ENCODE data around the gene MYB.

MYB gene

DNA sequence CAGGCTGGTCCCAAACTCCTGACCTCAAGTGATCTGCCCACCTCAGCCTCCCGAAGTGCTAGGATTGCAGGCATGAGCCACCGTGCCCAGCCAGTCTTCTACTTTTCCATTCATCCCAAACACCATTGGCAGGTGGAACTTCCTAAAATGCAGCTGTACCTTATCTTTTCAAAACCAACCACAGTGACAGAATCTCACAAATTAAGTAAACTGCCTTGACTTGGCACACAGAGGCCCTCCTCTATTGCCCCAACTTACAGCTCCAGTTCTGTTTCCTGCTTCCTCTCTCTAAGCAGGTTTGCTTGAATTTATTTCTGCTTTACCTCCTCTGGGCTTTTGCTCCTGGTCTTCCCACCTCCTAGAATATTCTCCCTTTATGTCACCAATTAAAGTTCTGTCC is 7.6 kb downstream of the MYB start:
- DNase-seq (ENCODE audit: low read depth, low spot score) = no peak

- DNase-seq (ENCODE audit: low read depth, low spot score) = no peak
These were observed 8.2 kb downstream of the MYB start for GRCh38 chr6:135189344-135189743.

- DNase-seq (ENCODE audit: low read depth, low spot score) = no peak
These were observed 10.6 kb downstream of the MYB start for GRCh38 chr6:135191508-135192255.

GRCh38 chr6:135192256-135193174 is 11.4 kb downstream of the MYB start:
- DNase-seq (ENCODE audit: low read depth, low spot score) = no peak

- no peak for DNase-seq (ENCODE audit: low read depth, low spot score)
These were observed 12.1 kb downstream of the MYB start for GRCh38 chr6:135193221-135193620.

GRCh38 chr6:135195041-135195440 is 13.9 kb downstream of the MYB start:
- no peak for DNase-seq (ENCODE audit: low read depth, low spot score)

- no peak for DNase-seq (ENCODE audit: low read depth, low spot score)
These were observed 14.4 kb downstream of the MYB start for GRCh38 chr6:135195522-135195921.

GRCh38 chr6:135196739-135197510 is 15.8 kb downstream of the MYB start:
- no peak for DNase-seq (ENCODE audit: low read depth, low spot score)

DNA sequence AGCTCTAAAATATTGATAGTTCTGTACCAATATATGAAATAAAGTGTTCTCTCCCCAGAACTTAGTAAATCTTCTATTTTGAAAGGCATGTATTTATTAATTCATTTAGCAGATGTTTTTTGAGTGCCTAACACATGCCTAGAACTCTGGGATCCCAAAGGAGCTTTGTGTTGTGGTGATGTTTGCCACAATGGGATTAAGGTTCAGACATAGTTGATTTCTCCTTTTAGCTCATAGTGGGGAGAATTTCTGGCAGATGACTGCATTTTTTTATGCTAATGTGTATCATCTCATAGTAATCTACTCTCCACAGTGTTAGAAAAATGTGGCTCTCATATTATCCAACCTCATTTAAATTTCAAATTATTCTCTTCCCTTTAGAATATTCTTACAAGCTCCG is 21.7 kb downstream of the MYB start:
- no peak for DNase-seq (ENCODE audit: low read depth, low spot score)

- DNase-seq (ENCODE audit: low read depth, low spot score) = no peak
These were observed 23.8 kb downstream of the MYB start for GRCh38 chr6:135204951-135205350.

GRCh38 chr6:135209803-135210202 is 28.7 kb downstream of the MYB start:
- DNase-seq (ENCODE audit: low read depth, low spot score) = no peak

- no peak for DNase-seq (ENCODE audit: low read depth, low spot score)
These were observed 29.7 kb downstream of the MYB start for GRCh38 chr6:135210632-135211305.

DNA sequence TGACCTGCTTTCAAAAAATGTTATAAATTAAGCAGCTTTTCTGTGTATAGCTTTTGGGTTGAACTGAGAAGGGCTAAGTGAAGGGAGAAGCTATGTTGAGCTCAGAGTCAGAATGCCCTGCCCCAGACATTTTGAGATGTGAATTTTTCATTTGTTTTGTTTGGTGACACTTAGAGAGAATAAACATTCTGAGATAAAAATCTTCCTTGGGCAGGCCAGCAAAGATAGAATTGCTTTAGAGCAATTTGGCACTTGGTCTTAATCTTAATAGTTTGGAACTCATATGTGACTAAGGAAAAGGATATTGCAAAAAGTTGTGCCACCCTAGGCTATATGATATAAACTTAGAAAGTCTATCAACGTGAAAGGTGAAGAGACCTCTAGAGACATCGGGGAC is 30.2 kb downstream of the MYB start:
- no peak for DNase-seq (ENCODE audit: low read depth, low spot score)

DNA sequence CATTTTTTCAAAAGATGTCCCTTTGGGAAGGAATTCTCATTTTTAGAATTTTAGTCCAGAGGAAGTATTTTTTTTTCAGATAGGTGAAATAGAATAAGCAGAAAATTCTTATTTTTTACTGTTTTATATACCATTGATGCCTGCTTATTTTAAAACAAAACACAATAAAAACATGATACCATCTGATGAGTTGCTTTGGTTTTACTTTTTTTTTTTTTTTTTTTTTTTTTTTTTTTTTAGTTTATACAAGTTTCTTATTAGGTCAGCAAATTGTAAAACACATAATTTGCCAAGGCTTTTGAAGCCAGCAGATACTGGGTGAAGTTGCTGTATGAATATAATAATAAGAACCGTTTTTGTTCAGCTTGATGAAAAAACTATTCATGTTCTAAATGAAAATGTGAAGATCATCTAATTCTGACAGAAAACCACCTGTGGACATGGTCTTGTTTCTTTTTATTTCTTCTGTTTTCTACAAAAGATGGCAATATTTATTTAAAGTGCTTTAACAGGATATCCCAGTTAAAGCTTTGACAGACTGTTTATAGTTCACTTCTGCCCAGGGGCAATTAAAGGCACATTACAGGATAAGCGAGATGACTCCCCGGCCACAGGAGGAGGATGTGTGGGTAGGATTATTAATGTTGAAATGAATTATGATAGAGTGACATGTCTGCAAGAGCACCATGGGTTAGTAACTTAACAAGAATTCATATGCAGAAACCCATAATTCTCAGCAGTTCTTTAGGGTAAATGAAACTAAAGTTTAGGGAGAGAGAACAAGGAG is 31.1 kb downstream of the MYB start:
- no peak for DNase-seq (ENCODE audit: low read depth, low spot score)

DNA sequence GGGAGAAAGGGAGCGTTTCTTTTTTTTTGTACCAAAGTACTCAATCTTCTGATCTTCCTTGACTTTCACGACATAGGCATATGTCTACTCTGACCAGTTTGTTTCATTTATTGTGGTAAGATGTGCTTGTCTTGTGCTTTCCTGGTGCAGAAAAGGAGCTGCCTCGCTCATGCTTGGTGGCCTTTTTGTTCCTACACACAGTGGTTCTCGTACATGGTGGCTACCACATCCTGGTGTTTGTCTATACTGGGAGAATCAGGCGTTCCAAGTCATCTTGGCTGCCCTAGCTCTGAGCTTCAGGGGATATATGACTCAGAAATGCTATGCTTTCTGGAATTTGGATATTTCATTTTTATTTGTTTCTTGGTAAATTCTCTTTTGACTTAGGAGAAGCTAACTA is 31.8 kb downstream of the MYB start:
- no peak for DNase-seq (ENCODE audit: low read depth, low spot score)

DNA sequence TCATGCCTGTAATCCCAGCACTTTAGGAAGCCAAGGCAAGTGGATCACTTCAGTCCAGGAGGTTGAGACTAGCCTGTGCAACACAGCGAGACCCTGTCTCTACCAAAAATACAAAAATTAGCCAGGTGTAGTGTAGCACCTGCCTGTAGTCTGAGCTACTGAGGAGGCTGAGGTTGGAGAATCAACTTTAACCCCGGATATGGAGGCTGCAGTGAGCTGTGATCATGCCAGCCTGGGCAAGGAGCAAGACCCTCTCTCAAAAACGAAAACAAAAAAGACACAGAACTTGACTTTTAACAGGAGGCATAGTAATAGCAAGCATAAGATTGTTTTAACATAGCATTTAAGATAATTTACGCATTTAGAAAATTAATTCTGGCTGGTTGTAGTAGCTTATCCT is 32.5 kb downstream of the MYB start:
- no peak for DNase-seq (ENCODE audit: low read depth, low spot score)

GRCh38 chr6:135215160-135215559 is 34.1 kb downstream of the MYB start:
- DNase-seq (ENCODE audit: low read depth, low spot score) = no peak

DNA sequence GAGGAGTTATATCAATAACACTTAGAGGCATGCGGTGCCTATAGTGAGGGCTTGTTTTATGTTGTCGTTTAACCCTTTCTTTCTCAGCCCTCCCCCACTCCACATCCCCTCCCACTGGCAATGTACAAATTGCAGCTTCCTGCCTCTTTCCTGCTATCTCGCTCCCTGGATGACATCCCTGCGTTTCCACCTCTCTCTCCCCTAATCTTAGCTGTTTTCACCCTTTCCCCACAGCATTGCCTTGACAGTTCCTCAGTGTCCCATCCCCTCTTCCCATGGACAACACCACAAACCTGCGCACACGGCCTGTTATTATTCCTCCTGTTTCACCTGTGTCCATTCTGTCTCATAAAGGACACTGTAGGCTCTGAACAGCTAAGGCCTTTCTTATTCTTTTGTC is 34.5 kb downstream of the MYB start:
- no peak for DNase-seq (ENCODE audit: low read depth, low spot score)

- no peak for DNase-seq (ENCODE audit: low read depth, low spot score)
These were observed 36.6 kb downstream of the MYB start for GRCh38 chr6:135217663-135218062.

GRCh38 chr6:135219346-135219745 is 38.2 kb downstream of the MYB start:
- no peak for DNase-seq (ENCODE audit: low read depth, low spot score)

- no peak for DNase-seq (ENCODE audit: low read depth, low spot score)
These were observed 39.9 kb downstream of the MYB start for GRCh38 chr6:135221042-135221441.
